Natural killer cell treated with Interleukin-12 subunit alpha and Interleukin-12 subunit beta and Interleukin-15 and Interleukin-18, amount 100 ng/mL, for 72 hours (primary cell): ENCODE measurements around the gene PICK1. TPM values are rescaled to one million over a fixed set of nuclear protein-coding genes. Genes with fewer than 3 reads are reported as not detected.

Experiments used
- ATAC-seq, 2 donors: fragments of 150-1000 bp; cut with Tn5 transposase in 1 of 2; sonication (Bioruptor Pico), chemical (Tn5 transposase) in 1 of 2; 2 replicates each; pipeline ENCODE4 v1.10.0; 2021
- DNase-seq: peaks from one replicate; pipeline ENCODE4 v3.0.0; 2022; ENCODE audit warnings: low spot score
- H3K27ac Mint-ChIP-seq, 2 donors: 1 replicate in 1 of 2; 2 replicates in 1 of 2; pipeline ENCODE4 v1.8.0; 2022; ENCODE audit warnings: mixed read lengths in 2 of 2, mild to moderate bottlenecking in 1 of 2, moderate library complexity in 1 of 2
- H3K27me3 Mint-ChIP-seq, 2 donors: 1 replicate in 1 of 2; 2 replicates in 1 of 2; pipeline ENCODE4 v1.8.0; 2022; ENCODE audit warnings: mixed read lengths in 2 of 2
- H3K36me3 Mint-ChIP-seq: one replicate; pipeline ENCODE4 v1.8.0; 2022; ENCODE audit warnings: mixed read lengths
- H3K4me1 Mint-ChIP-seq, 2 donors: 1 replicate in 1 of 2; 2 replicates in 1 of 2; pipeline ENCODE4 v1.8.0; 2022; ENCODE audit warnings: low read depth in 2 of 2, mixed read lengths in 2 of 2, mild to moderate bottlenecking in 1 of 2
- H3K4me3 Mint-ChIP-seq: one replicate; pipeline ENCODE4 v1.8.0; 2022; ENCODE audit warnings: mixed read lengths
- H3K9me3 Mint-ChIP-seq: 2 replicates; pipeline ENCODE4 v1.8.0; 2022; ENCODE audit warnings: mixed read lengths
- total RNA-seq, 2 donors: library from RNA; stranded (reverse); gene quantifications; one replicate each; pipeline ENCODE4 v1.2.3, GENCODE V29; 2022

PICK1 gene
- total RNA-seq, 2 donors from 2014 or later: 14.8 to 18.8 TPM

DNA sequence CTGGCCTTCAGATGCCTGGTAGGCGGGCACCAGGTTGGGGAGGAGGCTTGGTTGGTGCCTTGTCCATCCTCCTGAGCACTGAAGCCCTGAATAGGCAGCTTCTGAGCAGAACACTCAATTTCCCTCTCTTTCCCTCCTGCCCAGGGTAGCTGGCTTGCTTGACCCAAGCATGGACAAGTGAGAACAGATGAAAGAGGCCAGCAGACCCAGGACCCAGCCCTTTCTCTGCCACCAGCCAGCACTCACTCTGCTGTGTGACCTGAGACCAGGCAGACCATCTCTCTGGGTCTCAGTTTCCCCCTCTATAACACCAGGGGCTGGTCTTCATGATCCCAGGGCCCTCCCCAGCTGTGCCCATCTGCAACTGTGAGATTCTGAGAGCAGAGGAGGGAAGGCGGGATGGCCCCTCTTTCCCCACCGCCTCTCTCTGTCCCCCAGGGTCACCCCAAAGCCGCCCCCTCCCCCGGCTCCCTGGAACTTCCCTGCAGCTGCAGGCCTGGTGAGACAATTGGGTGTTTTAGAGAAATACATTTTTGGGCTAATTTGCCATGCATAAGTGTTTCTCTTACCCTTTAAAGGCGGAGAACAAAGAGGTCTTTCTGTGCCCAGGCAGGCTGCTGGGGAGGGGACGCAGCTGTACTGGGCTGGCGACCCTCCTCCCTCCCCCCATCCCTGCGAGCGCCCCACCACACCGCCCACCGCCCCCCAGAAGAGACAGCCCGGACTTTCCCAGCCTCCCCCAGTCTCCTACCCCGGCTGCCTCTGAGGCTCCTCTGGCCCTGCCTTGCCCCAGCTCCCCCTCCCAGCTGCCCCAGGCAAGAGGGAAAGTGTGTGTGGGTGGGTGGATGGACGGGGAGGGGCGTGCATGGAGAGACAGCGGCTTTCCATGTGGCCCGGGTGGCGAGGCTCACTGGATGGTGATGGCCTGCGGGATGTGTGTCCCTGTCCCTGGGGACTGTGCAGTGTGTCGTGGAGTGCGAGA, 30.8 kb upstream of the PICK1 start:
- no peak for ATAC-seq
- no peaks in the 10 kb centered on the region for H3K27me3 Mint-ChIP-seq

DNA sequence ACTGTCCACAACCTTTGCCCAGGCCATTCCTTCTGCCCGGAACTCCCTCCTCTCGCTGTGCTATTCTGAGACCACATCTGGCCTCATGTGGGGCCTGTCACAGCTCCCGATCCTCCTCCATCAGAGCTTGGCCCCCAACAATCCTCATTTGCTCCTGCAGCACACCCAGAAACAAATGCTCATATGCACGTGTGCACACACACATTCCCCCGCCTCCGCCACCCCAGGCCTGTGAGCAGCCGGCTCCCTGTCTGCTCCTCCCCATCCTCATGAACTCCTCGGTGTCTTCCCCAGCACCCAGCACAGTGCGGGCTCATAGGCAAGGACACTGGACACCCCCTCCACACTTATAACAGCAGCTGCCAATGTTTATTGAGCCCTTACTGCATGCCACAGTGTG, 29.7 kb upstream of the PICK1 start:
- H3K4me3 Mint-ChIP-seq: no peak overlapping the region
- H3K4me1 Mint-ChIP-seq: peaks cover 10 to 12% of the 10 kb centered on the region in 2 donors
- H3K27ac Mint-ChIP-seq: no peak overlapping the region
- no peaks in the 10 kb centered on the region for H3K36me3 Mint-ChIP-seq
- no peak for ATAC-seq
- no peaks in the 10 kb centered on the region for H3K27me3 Mint-ChIP-seq
- H3K9me3 Mint-ChIP-seq: no peaks in the 10 kb centered on the region
- no peak for DNase-seq

More for the DNA sequence above, 30.8 kb upstream of the PICK1 start:
- peaks cover 10 to 12% of the 10 kb centered on the region in 2 donors for H3K4me1 Mint-ChIP-seq
- DNase-seq: no peak
- no peak overlapping the region for H3K4me3 Mint-ChIP-seq
- H3K27ac Mint-ChIP-seq: no peak overlapping the region
- H3K9me3 Mint-ChIP-seq: no peaks in the 10 kb centered on the region
- H3K36me3 Mint-ChIP-seq: no peaks in the 10 kb centered on the region

DNA sequence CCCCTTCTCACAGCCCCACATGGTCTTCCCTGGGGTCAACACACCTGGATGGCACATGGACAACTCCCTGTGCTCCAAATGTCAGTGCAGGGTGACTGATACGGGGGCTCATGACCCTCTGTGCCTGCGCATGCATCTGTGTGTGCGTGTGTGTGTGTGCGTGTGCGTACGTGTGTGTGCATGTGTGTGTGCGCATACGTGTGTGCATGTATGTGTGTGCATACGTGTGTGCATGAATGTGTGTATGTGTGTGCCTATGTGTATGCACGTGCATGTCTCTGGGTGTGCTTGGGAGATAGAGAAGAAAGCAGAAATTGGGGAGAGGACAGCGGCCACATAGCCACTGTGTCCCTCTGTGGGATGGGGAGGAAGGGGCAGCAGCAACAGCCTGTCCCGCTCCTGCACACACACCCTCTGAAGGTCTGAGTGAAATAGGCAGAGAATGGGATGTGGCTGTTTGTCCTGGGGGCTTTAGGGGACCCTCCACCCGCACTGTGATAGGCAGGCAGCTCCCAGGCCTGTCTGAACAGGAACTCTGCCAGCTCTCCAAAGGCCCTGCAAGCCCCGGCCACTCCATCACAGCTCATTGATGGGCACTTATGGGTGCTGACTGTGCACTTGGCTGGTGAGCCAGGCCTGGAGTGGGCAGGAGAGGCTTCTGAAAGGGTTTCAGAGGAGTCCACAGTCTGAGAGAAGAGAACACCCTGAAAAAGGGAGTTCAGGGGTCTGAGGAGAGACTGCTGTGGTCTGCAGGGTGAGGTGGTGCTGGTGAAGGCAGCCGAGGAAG, 28.7 kb upstream of the PICK1 start:
- Mint-ChIP-seq H3K9me3 (no peaks in the 10 kb centered on the region), H3K27me3 (no peaks in the 10 kb centered on the region), H3K27ac (no peak overlapping the region), H3K4me1 (peaks cover 10 to 12% of the 10 kb centered on the region in 2 donors), H3K36me3 (no peaks in the 10 kb centered on the region), H3K4me3 (no peak overlapping the region)
- DNase-seq (no peak), ATAC-seq (no peak)

DNA sequence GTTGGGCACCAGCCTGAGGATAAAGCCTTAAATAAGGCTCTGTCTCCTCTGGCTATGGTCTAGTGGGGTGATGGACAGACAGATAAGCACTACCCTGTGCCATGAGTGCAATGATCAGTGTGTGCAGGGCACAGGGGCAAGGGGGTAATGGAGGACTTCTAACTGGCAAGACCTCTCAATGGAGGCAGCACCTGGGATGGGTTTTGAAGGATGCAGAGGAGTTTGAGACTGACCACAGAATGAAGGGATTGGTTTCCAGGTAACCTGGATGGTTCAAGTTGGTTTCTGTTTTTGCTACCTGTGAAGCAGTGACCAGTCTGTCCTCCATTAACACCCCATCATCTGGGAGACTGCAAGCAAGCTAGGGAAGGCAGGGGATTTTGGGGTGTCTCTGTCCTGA, 27.8 kb upstream of the PICK1 start:
- no peaks in the 10 kb centered on the region for H3K9me3 Mint-ChIP-seq
- no peak overlapping the region for H3K4me3 Mint-ChIP-seq
- DNase-seq: no peak
- peaks cover 10 to 14% of the 10 kb centered on the region in 2 donors for H3K4me1 Mint-ChIP-seq
- H3K36me3 Mint-ChIP-seq: no peaks in the 10 kb centered on the region
- H3K27ac Mint-ChIP-seq: no peak overlapping the region
- H3K27me3 Mint-ChIP-seq: no peaks in the 10 kb centered on the region
- no peak for ATAC-seq

DNA sequence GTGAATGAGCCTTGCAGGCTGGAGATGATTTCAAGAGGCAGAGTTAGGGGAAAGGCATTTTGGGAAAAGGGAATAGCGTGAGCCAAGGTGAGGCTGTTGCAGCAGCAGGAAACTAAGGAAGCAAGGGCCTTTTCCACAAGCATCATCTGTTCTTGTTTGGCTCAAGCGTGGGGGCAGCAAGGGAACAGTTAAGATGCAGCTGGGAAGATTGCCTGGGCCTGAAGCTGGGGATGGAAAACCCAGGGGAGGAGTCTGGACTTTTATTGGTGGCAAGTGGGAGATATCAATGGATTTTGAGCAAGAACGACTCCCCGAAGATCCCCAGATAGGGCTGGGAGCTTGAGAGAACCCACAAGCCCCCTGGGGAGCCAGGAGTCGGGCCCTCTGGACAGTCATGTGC, 27.3 kb upstream of the PICK1 start:
- H3K4me1 Mint-ChIP-seq: peaks cover 10 to 14% of the 10 kb centered on the region in 2 donors

DNA sequence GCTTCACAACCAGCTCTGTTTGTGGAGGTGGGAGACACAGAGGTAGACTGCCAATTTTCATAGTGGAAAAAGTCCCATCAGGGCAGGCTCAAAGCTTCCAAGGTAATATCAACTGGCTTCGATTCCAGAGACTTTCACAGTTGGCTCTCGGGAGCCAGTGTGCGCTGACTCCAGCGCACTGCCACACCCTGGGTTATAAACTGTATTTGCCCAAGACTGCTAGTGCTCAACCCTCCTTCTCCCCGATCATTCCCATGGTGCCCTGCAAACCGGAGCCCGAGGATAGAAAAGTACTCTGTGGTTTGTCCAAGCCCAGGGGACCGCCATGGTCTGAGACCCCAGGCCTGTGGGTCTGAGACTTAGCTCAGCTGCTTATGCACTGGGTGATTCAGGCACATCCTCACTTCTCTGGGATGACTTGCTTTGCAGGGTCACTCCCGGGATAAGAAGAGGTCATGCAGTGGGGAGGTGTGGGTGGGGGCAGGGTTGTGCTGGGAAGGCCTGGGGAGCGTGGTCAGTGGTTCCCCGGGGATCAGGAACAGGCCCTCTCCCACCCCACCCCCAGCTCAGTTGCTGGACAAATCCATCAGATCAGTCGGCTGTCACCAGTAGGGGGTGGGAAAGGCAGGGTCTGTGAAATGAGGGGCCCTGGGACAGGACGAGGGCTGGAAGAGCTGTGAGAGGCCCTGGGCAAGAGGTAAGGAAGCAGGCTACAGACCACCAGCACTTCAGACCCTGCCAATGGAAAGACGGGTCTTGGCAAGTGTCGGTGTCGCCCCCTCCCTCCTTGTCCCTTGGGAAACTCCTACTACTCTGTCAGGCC, 26.7 kb upstream of the PICK1 start:
- Mint-ChIP-seq H3K4me3 (no peak overlapping the region), H3K36me3 (no peaks in the 10 kb centered on the region), H3K27me3 (no peaks in the 10 kb centered on the region), H3K9me3 (no peaks in the 10 kb centered on the region), H3K27ac (no peak overlapping the region), H3K4me1 (peaks cover 10 to 14% of the 10 kb centered on the region in 2 donors)
- DNase-seq: no peak
- no peak for ATAC-seq

More for the DNA sequence above, 27.3 kb upstream of the PICK1 start:
- ATAC-seq (no peak), DNase-seq (no peak)
- Mint-ChIP-seq H3K36me3 (no peaks in the 10 kb centered on the region), H3K4me3 (no peak overlapping the region), H3K9me3 (no peaks in the 10 kb centered on the region), H3K27me3 (no peaks in the 10 kb centered on the region), H3K27ac (no peak overlapping the region)

DNA sequence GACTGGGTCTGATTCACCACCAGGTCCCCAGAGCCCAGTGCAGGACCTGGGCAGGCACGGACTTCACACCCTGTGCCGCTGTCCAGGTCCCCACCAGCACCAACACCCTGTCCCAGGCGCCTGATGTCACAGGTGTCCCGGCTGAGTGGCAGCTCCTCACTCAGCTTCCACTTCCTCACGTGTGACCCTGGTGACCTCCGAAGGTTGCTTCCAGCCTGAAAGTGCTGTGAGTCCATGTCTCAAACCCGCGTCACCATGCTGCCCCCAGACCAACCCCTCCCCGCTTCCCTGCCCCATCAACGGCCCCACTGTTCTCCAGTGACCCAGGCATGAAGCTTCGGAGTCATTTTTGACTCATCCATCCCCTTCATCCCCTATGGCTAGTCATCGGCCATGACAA, 25.7 kb upstream of the PICK1 start:
- H3K27ac Mint-ChIP-seq: peak overlapping the region in 1 of 2 donors; percentile 28
- H3K27me3 Mint-ChIP-seq: no peaks in the 10 kb centered on the region
- H3K4me3 Mint-ChIP-seq: no peak overlapping the region
- DNase-seq: no peak
- no peak for ATAC-seq
- H3K9me3 Mint-ChIP-seq: no peaks in the 10 kb centered on the region
- peaks cover 10 to 14% of the 10 kb centered on the region in 2 donors for H3K4me1 Mint-ChIP-seq
- H3K36me3 Mint-ChIP-seq: no peaks in the 10 kb centered on the region

DNA sequence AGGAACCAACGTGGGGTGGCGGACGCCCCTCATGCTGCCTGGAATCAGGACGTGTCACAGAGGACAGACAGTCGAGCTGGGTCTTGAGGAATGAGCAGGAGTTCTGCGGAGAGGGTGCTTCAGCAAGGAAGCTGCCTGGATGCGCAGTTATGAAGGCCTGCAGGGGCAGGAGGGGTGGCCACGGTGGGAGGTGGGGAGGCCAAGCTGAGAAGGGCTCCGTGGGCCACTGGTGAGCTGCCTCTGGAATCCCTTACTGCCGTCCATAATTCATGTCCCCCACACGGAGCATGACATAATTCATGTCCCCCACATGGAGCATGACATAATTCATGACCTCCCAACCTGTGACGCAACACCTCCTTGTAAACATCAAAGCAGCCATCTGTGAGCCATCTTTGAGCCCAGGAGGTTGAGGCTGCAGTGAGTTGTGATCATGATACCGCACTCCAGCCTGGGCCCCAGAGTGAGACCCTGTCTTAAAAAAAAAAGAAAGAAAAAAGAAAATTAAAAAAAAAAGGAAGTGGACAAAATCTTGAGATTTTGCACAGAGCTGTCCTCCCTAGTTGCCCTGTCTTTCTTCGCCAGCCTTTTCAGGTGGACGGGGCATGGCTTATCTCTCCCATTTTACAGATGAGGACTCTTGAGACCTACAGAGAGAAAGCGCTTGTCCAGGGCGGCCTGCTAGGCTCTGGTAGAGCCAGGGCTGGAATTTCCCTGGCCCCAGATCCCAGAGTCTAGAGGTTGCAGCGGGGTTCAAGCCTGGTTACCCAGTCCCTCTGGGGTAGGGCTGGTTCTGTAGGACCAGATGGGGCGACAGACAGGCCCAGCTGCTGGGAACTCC, 24.3 kb upstream of the PICK1 start:
- Mint-ChIP-seq H3K4me3 (no peak overlapping the region), H3K9me3 (no peaks in the 10 kb centered on the region), H3K4me1 (peaks cover 0 to 4% of the 10 kb centered on the region in 2 donors), H3K27ac (no peak overlapping the region), H3K36me3 (no peaks in the 10 kb centered on the region), H3K27me3 (no peaks in the 10 kb centered on the region)
- DNase-seq (no peak), ATAC-seq (no peak)

DNA sequence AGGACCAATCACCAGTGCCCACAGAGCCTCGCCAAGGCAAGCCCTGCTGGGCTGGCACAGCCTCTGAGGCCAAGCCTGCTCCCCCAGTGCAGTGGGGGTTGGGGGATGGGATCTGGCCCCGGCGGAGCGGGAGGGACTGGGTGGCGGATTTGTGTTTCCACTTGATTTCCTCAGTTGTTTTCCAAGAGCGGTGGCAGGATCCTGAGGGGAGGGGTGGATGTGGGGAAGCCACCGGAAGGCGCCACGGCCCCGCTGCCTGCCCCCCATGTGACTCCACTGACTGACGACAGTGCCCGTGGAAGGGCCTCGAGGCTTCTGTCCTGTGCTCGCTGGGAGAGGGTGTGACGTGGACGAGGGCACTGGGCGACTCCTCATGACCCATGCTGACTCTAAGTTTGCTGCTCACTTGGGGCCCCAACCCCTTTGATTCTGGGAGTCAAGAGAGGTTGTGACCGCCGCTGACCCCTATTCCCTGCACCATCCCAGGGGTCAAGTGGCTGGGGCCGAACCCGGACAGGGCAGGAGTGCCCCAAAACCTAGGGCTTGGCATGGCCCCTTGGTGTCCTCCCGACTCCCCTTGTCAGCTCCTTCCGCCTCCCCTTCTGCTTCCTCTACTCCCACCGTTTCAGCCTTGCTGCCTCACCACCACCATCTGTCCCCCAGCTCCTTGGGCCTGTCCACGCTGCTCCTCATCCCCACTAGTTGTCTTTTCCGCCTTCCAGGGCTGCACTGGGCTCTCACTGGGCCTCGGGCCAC, 23.5 kb upstream of the PICK1 start:
- peak in 1 of 2 donors; percentile 29 for ATAC-seq

DNA sequence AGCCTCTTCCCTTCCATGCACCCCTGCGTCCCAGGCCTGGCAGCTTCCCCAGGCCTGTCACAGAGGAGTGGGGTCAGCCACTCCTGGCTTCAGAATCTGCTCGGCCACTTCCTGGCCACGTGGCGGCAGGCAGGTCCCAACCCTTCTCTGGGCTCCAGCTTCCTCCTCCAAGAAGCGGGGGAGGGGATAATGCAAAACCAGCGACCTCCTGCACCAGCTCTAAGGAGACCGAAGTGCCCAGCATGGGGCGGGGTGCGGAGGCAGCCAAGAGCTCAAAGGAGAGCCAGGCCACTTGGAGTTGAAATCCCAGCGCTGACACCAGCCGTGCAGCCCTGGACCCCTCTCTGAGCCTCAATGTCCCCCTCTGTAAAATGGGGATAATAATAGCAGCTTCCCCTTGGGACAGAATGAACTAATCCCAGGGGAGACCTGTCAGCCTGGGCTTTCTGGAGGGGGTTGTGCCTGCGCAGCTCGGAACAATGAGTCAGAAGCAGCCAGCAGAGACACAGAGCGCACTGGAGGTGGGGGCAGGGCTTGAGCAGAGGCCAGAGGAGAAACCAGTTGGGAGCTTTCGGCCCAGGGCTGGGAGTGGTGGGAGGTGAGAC, 22.8 kb upstream of the PICK1 start:
- ATAC-seq: no peak
- DNase-seq: no peak
- no peak overlapping the region for H3K27ac Mint-ChIP-seq
- no peaks in the 10 kb centered on the region for H3K27me3 Mint-ChIP-seq
- H3K4me3 Mint-ChIP-seq: no peak overlapping the region
- H3K36me3 Mint-ChIP-seq: no peaks in the 10 kb centered on the region
- H3K9me3 Mint-ChIP-seq: no peaks in the 10 kb centered on the region
- peaks cover 0 to 3% of the 10 kb centered on the region in 2 donors for H3K4me1 Mint-ChIP-seq

More for the DNA sequence above, 23.5 kb upstream of the PICK1 start:
- no peak overlapping the region for H3K27ac Mint-ChIP-seq
- no peaks in the 10 kb centered on the region for H3K27me3 Mint-ChIP-seq
- H3K4me1 Mint-ChIP-seq: peaks cover 0 to 3% of the 10 kb centered on the region in 2 donors
- H3K4me3 Mint-ChIP-seq: no peak overlapping the region
- no peaks in the 10 kb centered on the region for H3K9me3 Mint-ChIP-seq
- no peaks in the 10 kb centered on the region for H3K36me3 Mint-ChIP-seq
- DNase-seq: no peak

DNA sequence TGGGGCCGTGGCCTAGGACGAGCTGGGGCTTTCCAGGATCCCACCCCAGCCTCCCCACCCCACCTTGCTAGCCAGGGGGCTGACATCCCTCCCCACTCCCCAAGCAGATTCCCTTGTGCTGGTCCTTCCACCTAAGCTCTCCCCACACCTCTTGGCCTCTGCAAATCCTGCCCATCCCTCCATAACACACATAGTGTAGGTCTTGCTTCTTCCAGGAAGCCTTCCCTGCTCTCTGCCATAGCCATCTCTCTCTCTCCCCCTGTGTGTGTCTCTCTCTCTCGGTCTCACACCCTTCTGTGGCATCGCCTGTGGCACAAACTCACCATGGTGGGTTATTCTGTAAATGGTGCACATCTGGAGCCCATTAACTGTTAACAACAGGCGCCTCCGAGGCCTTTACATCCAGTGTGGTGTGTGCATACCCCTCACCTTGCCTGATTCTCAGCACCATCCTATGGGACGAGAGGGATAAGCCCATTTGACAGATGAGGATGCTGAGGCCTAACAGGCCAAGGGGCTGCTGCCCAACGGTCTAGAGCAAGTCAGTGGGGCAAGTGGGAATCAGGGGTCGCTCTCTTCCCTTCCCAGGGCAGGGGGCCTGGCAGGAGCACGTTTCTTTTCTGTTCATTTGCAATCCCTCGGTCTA, 22.2 kb upstream of the PICK1 start:
- no peak for DNase-seq
- Mint-ChIP-seq H3K9me3 (no peaks in the 10 kb centered on the region), H3K4me3 (no peak overlapping the region), H3K4me1 (peaks cover 0 to 3% of the 10 kb centered on the region in 2 donors), H3K27me3 (no peaks in the 10 kb centered on the region), H3K27ac (no peak overlapping the region), H3K36me3 (no peaks in the 10 kb centered on the region)
- ATAC-seq: no peak
